A549 (cell line): ENCODE results near the gene CCDC97. TPM values are rescaled to one million over a fixed set of nuclear protein-coding genes. Genes with fewer than 3 reads are reported as not detected.

Experiments
- BHLHE40 ChIP-seq: IDR thresholded peaks from 2 replicates; pipeline ENCODE4 v1.6.1; 2012; ENCODE audit warnings: low read depth, low read length, inconsistent platforms
- CBX2 ChIP-seq: fragments of 200-600 bp; sonication (generic); IDR thresholded peaks from 2 replicates; pipeline ENCODE4 v1.6.1; 2016; ENCODE audit warnings: low read depth, mild to moderate bottlenecking, borderline replicate concordance
- CBX8 ChIP-seq: fragments of 200-600 bp; sonication (generic); IDR thresholded peaks from 2 replicates; pipeline ENCODE4 v1.6.1; 2016
- CEBPB ChIP-seq, 2 experiments: fragments of >200 bp in 1 of 2; sonication (Bioruptor Twin) in 1 of 2; formaldehyde crosslinking in 1 of 2; IDR thresholded peaks; 2 replicates each; pipeline ENCODE4 v1.6.1; 2012 to 2016
- CHD2 ChIP-seq: fragments of 150-350 bp; IDR thresholded peaks from 2 replicates; pipeline ENCODE4 v1.6.1; 2014; ENCODE audit warnings: low read length; ENCODE audit not compliant: partially characterized antibody
- CHD4 ChIP-seq: fragments of 200-600 bp; sonication (generic); IDR thresholded peaks from 2 replicates; pipeline ENCODE4 v1.6.1; 2016; ENCODE audit warnings: antibody characterized with exemption, mild to moderate bottlenecking, borderline replicate concordance
- EP300 ChIP-seq, 2 experiments: fragments of >200 bp; sonication (Bioruptor Twin); formaldehyde crosslinking; IDR thresholded peaks; 2 replicates in 1 of 2; 3 replicates in 1 of 2; pipeline ENCODE4 v1.6.1; 2016 to 2017
- FOSB ChIP-seq: fragments of 250-450 bp; sonication (Bioruptor Pico); IDR thresholded peaks from 2 replicates; pipeline ENCODE4 v1.5.0; 2020; ENCODE audit warnings: mild to moderate bottlenecking, moderate library complexity
- FOSL2 ChIP-seq, 2 experiments: fragments of 450-650 bp in 1 of 2; fragments of >200 bp in 1 of 2; sonication (Bioruptor Twin) in 1 of 2; formaldehyde crosslinking; IDR thresholded peaks; 2 replicates each; pipeline versions ENCODE4 v1.5.0 to v1.6.1; 2016 to 2020; ENCODE audit warnings: mild to moderate bottlenecking in 1 of 2, moderate library complexity in 1 of 2
- HOXA7 ChIP-seq: fragments of 250-450 bp; sonication (Bioruptor Pico); IDR thresholded peaks from 2 replicates; pipeline ENCODE4 v1.5.0; 2020; ENCODE audit warnings: mild to moderate bottlenecking, moderate library complexity
- HOXB13 ChIP-seq: fragments of 250-450 bp; sonication (Bioruptor Pico); IDR thresholded peaks from 2 replicates; pipeline ENCODE4 v1.5.0; 2020; ENCODE audit warnings: low read depth, mild to moderate bottlenecking, moderate library complexity
- HOXB5 ChIP-seq: fragments of 250-450 bp; sonication (Bioruptor Pico); IDR thresholded peaks from 2 replicates; pipeline ENCODE4 v1.5.0; 2020; ENCODE audit warnings: mild to moderate bottlenecking, moderate library complexity
- JUN ChIP-seq, 2 experiments: fragments of >200 bp; sonication (Bioruptor Twin); formaldehyde crosslinking; IDR thresholded peaks; 2 replicates in 1 of 2; 3 replicates in 1 of 2; pipeline ENCODE4 v1.6.1; 2016 to 2017
- JUNB ChIP-seq: fragments of >200 bp; sonication (Bioruptor Twin); formaldehyde crosslinking; IDR thresholded peaks from 2 replicates; pipeline ENCODE4 v1.6.1; 2016
- KDM1A ChIP-seq: fragments of 200-600 bp; sonication (generic); IDR thresholded peaks from 2 replicates; pipeline ENCODE4 v1.6.1; 2016; ENCODE audit warnings: low read depth, mild to moderate bottlenecking
- KDM5A ChIP-seq: fragments of 200-600 bp; sonication (generic); IDR thresholded peaks from 2 replicates; pipeline ENCODE4 v1.6.1; 2016; ENCODE audit warnings: antibody characterized with exemption, mild to moderate bottlenecking
- MAFK ChIP-seq: fragments of 450-650 bp; IDR thresholded peaks from 2 replicates; pipeline ENCODE4 v1.6.1; 2014; ENCODE audit not compliant: partially characterized antibody
- MAZ ChIP-seq: fragments of 150-350 bp; IDR thresholded peaks from 2 replicates; pipeline ENCODE4 v1.6.1; 2014; ENCODE audit warnings: antibody characterized with exemption, low read depth, low read length, borderline replicate concordance
- MYC ChIP-seq: IDR thresholded peaks from 2 replicates; pipeline ENCODE4 v1.6.1; 2012; ENCODE audit warnings: mild to moderate bottlenecking, inconsistent platforms, low read length, improper control_type of control experiment, borderline replicate concordance
- NFE2L2 ChIP-seq: fragments of 150-350 bp; conservative IDR thresholded peaks from 2 replicates; pipeline ENCODE4 v1.6.1; 2014; ENCODE audit warnings: low read length
- NR3C1 ChIP-seq: fragments of >200 bp; sonication (Bioruptor Twin); formaldehyde crosslinking; IDR thresholded peaks from 3 replicates; pipeline ENCODE4 v1.6.1; 2017
- PHF8 ChIP-seq: fragments of 200-600 bp; sonication (generic); IDR thresholded peaks from 2 replicates; pipeline ENCODE4 v1.6.1; 2016; ENCODE audit warnings: low read depth, mild to moderate bottlenecking, antibody characterized with exemption, moderate library complexity, borderline replicate concordance
- POLR2A ChIP-seq: IDR thresholded peaks from 2 replicates; pipeline ENCODE4 v1.6.1; 2012; ENCODE audit warnings: mild to moderate bottlenecking, low read length
- POLR2AphosphoS2 ChIP-seq: conservative IDR thresholded peaks from 2 replicates; pipeline ENCODE4 v1.6.1; 2012; ENCODE audit warnings: low read length, improper control_type of control experiment, inconsistent platforms
- RARB ChIP-seq: fragments of 250-450 bp; sonication (Bioruptor Pico); IDR thresholded peaks from 2 replicates; pipeline ENCODE4 v1.8.0; 2021; ENCODE audit warnings: mild to moderate bottlenecking, moderate library complexity
- RFX5 ChIP-seq: fragments of 450-650 bp; IDR thresholded peaks from 2 replicates; pipeline ENCODE4 v1.7.1; 2014; ENCODE audit warnings: antibody characterized with exemption, mild to moderate bottlenecking, moderate library complexity
- RNF2 ChIP-seq: fragments of 200-600 bp; sonication (generic); IDR thresholded peaks from 2 replicates; pipeline ENCODE4 v1.6.1; 2016; ENCODE audit warnings: low read depth, mild to moderate bottlenecking, antibody characterized with exemption, moderate library complexity, borderline replicate concordance
- SMC3 ChIP-seq: fragments of >200 bp; sonication (Bioruptor Twin); formaldehyde crosslinking; IDR thresholded peaks from 3 replicates; pipeline ENCODE4 v1.6.1; 2018; ENCODE audit warnings: inconsistent platforms
- TFCP2L1 ChIP-seq: fragments of 250-450 bp; sonication (Bioruptor Pico); IDR thresholded peaks from 2 replicates; pipeline ENCODE4 v1.5.0; 2021; ENCODE audit warnings: mild to moderate bottlenecking
- TP53 ChIP-seq: fragments of 250-450 bp; sonication (Bioruptor Pico); IDR thresholded peaks from 2 replicates; pipeline ENCODE4 v1.5.0; 2021; ENCODE audit warnings: mild to moderate bottlenecking, moderate library complexity
- ZFP36 ChIP-seq: fragments of 450-650 bp; IDR thresholded peaks from 2 replicates; pipeline ENCODE4 v1.6.1; 2014; ENCODE audit warnings: borderline replicate concordance; ENCODE audit not compliant: partially characterized antibody
- polyA plus RNA-seq, 4 experiments: library from polyadenylated mRNA; depleted of rRNA in 3 of 4; stranded (reverse); fragments of >200 nt; fragmentation: RNase III in 1 of 4; extraction: RNeasy Plus Mini Kit Qiagen cat#74134 plus additional on column Dnase treatment in 1 of 4; gene quantifications; 2 replicates in 3 of 4; 3 replicates in 1 of 4; pipeline ENCODE4 v1.2.3, GENCODE V29; 2011 to 2017
- TF ChIP-seq, protein P1 (sequence below): fragments of 200-600 bp; sonication (generic); IDR thresholded peaks from 2 replicates; pipeline ENCODE4 v1.6.1; 2016; ENCODE audit warnings: antibody characterized with exemption, mild to moderate bottlenecking, moderate library complexity
- TF ChIP-seq, protein P2 (sequence below): IDR thresholded peaks from 2 replicates; pipeline ENCODE4 v1.6.1; 2012
- TF ChIP-seq, protein P3 (sequence below): IDR thresholded peaks from 2 replicates; pipeline ENCODE4 v1.6.1; 2012; ENCODE audit warnings: low read depth, borderline replicate concordance
- TF ChIP-seq, protein P4 (sequence below): fragments of >200 bp; sonication (Bioruptor Twin); formaldehyde crosslinking; IDR thresholded peaks from 2 replicates; pipeline ENCODE4 v1.6.1; 2016
- TF ChIP-seq, protein P5 (sequence below): fragments of >200 bp; sonication (Bioruptor Twin); formaldehyde crosslinking; IDR thresholded peaks from 3 replicates; pipeline ENCODE4 v1.6.1; 2016
- TF ChIP-seq, protein P6 (sequence below): fragments of 250-450 bp; sonication (Bioruptor Pico); IDR thresholded peaks from 2 replicates; pipeline ENCODE4 v1.5.0; 2020; ENCODE audit warnings: low read depth, mild to moderate bottlenecking, moderate library complexity

Gene CCDC97
- polyA plus RNA-seq, 2 of the 4 experiments (the other 2 are of a cell fraction), result 18.7 to 26.8 TPM

DNA sequence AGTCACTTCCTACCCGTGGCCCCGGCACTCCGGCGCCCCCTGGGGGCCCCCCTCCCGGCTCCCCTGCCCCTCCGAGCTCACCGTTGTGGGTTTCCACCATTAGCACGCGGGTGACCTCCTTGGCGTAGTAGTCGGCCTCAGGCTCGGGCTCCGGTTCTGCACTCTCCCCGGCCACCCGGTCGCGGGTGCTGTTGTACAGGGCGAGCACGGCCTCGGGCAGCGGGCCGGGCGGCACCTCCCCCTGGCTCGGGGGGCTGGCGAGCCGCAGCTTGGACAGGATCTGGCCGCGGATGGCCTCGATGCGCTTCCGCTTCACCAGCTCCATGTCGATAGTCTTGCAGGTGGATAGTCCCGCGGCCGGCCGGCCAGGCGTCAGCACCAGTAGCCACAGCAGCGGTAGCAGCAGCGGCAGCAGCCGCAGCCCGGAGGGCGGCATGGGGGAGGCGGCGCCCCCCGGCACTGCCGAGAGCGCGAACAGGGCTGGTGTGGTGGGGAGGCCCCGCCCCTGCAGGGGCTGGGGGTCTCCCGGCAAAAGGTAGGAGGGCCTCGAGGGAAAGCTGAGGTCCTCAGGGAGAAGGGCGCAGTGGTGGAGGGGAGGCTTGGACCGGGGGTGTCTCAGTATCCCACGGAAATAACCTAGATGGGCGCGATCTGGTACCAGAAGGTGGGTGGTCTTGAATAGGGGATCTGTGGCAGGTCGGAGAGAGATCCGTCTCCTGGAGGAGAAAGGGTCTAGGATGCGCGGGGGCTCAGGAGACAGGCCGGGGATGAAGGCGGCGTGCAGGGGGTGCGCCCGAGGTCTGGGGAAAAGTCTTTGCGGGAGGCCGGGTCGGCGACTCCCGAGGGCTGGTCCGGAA lies 42.9 kb downstream of the CCDC97 start (continued):
- TF ChIP-seq, protein P1, sequence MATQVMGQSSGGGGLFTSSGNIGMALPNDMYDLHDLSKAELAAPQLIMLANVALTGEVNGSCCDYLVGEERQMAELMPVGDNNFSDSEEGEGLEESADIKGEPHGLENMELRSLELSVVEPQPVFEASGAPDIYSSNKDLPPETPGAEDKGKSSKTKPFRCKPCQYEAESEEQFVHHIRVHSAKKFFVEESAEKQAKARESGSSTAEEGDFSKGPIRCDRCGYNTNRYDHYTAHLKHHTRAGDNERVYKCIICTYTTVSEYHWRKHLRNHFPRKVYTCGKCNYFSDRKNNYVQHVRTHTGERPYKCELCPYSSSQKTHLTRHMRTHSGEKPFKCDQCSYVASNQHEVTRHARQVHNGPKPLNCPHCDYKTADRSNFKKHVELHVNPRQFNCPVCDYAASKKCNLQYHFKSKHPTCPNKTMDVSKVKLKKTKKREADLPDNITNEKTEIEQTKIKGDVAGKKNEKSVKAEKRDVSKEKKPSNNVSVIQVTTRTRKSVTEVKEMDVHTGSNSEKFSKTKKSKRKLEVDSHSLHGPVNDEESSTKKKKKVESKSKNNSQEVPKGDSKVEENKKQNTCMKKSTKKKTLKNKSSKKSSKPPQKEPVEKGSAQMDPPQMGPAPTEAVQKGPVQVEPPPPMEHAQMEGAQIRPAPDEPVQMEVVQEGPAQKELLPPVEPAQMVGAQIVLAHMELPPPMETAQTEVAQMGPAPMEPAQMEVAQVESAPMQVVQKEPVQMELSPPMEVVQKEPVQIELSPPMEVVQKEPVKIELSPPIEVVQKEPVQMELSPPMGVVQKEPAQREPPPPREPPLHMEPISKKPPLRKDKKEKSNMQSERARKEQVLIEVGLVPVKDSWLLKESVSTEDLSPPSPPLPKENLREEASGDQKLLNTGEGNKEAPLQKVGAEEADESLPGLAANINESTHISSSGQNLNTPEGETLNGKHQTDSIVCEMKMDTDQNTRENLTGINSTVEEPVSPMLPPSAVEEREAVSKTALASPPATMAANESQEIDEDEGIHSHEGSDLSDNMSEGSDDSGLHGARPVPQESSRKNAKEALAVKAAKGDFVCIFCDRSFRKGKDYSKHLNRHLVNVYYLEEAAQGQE, result no peak
- TF ChIP-seq MYC (peak; percentile 88), CBX2 (no peak), MAFK (no peak), TFCP2L1 (CRISPR knock-in tag) (no peak), KDM1A (no peak; the same call in 1 of the 2 replicates), CEBPB (IDR thresholded peaks at IDR 0.05) (no peak), JUNB (no peak), JUN (IDR thresholded peaks at IDR 0.05) (peak in 1 of 2 experiments; percentile 40; a peak in 1 of 5 replicates), RFX5 (no peak), CBX8 (no peak), CHD4 (peak; percentile 80; the same call in 1 of the 2 replicates), RARB (CRISPR knock-in tag) (no peak), POLR2A (no peak), KDM5A (peak; percentile 38; the same call in 1 of the 2 replicates), SMC3 (peak; percentile 80), FOSL2 (IDR thresholded peaks at IDR 0.05) (no peak), FOSL2 (CRISPR knock-in tag; IDR thresholded peaks at IDR 0.05) (no peak; the same call in 1 of the 2 replicates), HOXB13 (CRISPR knock-in tag) (no peak), PHF8 (peak; percentile 32; the same call in 1 of the 2 replicates), NFE2L2 (no peak), RNF2 (no peak), NR3C1 (no peak), POLR2AphosphoS2 (no peak), TP53 (CRISPR knock-in tag) (peak; percentile 91; the same call in 1 of the 2 replicates), BHLHE40 (no peak), EP300 (IDR thresholded peaks at IDR 0.05) (no peak), CHD2 (no peak), HOXA7 (CRISPR knock-in tag) (no peak), FOSB (CRISPR knock-in tag) (no peak), ZFP36 (peak; percentile 99), HOXB5 (CRISPR knock-in tag) (peak; percentile 84; the same call in 1 of the 2 replicates), MAZ (no peak; the same call in 1 of the 2 replicates)
- TF ChIP-seq, protein P2, sequence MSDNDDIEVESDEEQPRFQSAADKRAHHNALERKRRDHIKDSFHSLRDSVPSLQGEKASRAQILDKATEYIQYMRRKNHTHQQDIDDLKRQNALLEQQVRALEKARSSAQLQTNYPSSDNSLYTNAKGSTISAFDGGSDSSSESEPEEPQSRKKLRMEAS, result peak; percentile 90
- TF ChIP-seq, protein P3, sequence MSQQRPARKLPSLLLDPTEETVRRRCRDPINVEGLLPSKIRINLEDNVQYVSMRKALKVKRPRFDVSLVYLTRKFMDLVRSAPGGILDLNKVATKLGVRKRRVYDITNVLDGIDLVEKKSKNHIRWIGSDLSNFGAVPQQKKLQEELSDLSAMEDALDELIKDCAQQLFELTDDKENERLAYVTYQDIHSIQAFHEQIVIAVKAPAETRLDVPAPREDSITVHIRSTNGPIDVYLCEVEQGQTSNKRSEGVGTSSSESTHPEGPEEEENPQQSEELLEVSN, result peak; percentile 76; the same call in 1 of the 2 replicates
- TF ChIP-seq, protein P4, sequence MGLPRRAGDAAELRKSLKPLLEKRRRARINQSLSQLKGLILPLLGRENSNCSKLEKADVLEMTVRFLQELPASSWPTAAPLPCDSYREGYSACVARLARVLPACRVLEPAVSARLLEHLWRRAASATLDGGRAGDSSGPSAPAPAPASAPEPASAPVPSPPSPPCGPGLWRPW, result no peak
- TF ChIP-seq, protein P5, sequence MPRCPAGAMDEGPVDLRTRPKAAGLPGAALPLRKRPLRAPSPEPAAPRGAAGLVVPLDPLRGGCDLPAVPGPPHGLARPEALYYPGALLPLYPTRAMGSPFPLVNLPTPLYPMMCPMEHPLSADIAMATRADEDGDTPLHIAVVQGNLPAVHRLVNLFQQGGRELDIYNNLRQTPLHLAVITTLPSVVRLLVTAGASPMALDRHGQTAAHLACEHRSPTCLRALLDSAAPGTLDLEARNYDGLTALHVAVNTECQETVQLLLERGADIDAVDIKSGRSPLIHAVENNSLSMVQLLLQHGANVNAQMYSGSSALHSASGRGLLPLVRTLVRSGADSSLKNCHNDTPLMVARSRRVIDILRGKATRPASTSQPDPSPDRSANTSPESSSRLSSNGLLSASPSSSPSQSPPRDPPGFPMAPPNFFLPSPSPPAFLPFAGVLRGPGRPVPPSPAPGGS, result no peak
- TF ChIP-seq, protein P6, sequence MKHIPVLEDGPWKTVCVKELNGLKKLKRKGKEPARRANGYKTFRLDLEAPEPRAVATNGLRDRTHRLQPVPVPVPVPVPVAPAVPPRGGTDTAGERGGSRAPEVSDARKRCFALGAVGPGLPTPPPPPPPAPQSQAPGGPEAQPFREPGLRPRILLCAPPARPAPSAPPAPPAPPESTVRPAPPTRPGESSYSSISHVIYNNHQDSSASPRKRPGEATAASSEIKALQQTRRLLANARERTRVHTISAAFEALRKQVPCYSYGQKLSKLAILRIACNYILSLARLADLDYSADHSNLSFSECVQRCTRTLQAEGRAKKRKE (CRISPR knock-in tag), result no peak
